Ascending aorta (tissue), 2 donors: ENCODE measurements around the gene SNX20. TPM values are rescaled to one million over a fixed set of nuclear protein-coding genes. Genes with fewer than 3 reads are reported as not detected.

Source experiments
- DNase-seq, 2 donors: peaks; one replicate each; pipeline ENCODE4 v3.0.0-alpha.2; 2019; ENCODE audit warnings: low spot score in 2 of 2
- H3K27ac ChIP-seq, 2 donors: fragments of 200-600 bp; sonication (generic); one replicate each; pipeline ENCODE4 v1.5.1; 2016 to 2017; ENCODE audit warnings: mild to moderate bottlenecking in 1 of 2
- H3K27me3 ChIP-seq: fragments of 200-600 bp; sonication (generic); one replicate; pipeline ENCODE4 v1.5.1; 2017
- H3K36me3 ChIP-seq, 2 donors: fragments of 200-600 bp; sonication (generic); one replicate each; pipeline ENCODE4 v1.5.1; 2016
- H3K4me1 ChIP-seq, 2 donors: fragments of 200-600 bp; sonication (generic); one replicate each; pipeline ENCODE4 v1.5.1; 2016 to 2017; ENCODE audit warnings: mild to moderate bottlenecking in 1 of 2
- H3K4me3 ChIP-seq, 2 donors: fragments of 200-600 bp; sonication (generic); one replicate each; pipeline ENCODE4 v1.5.1; 2016 to 2017; ENCODE audit warnings: mild to moderate bottlenecking in 1 of 2
- H3K9me3 ChIP-seq, 2 donors: fragments of 200-600 bp; sonication (generic); one replicate each; pipeline ENCODE4 v1.5.1; 2016
- intact Hi-C: fragments of 100-400 bp; cut with DNase I; formaldehyde crosslinking; loops from one replicate; pipeline ENCODE4 v1.15.1; 2023
- total RNA-seq: library from RNA; depleted of rRNA; stranded (reverse); fragments of >200 nt; gene quantifications from one replicate; pipeline ENCODE4 v1.1.0, GENCODE V29; 2016
- TF ChIP-seq, protein P1 (sequence below), 3 experiments: fragments of 200-600 bp in 2 of 3; fragments of 450-650 bp in 1 of 3; sonication (generic) in 2 of 3; IDR thresholded peaks; one replicate each; pipeline ENCODE4 v1.5.1; 2016 to 2019; ENCODE audit warnings: antibody characterized with exemption in 3 of 3, mild to moderate bottlenecking in 1 of 3, moderate library complexity in 1 of 3

SNX20 gene
- total RNA-seq, 1 donor from 2014 or later: 3.2 TPM

DNA sequence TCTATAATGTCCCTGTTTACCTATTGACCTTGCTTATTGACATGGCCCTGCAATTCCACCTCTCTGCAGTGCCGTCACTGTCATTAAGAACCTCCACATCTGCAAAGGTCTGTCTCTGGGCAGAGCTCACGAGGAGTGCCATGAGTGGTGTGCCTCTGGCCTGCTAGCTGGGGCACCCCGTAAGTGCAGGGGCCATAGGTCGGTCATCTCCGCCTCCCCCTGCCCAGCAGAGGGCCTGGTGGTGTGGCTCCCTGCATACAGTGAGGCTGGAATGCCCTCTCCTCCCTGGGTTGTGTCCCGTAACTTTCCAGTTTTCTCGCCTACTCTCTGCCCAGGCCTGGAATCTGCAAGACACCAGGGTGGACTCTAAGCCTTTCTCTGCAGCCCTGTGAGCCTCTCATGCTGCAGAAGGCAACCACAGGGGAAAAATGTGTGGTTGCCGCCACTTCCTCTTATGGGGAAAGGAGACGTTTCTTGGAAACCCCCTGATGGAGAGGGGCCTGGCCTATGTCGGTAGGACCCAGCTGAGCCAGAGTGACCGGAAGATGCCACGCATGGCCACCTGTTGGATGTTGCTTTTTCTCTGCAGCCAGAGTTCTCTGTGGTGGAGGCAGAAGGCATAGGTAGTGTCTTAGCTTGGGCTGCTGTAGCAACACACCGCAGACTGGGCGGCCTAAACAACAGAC lies 2.7 kb upstream of the SNX20 start:
- DNase-seq: no peak
- intact Hi-C loops: no loop called here
- no peak overlapping the region for H3K27ac ChIP-seq

DNA sequence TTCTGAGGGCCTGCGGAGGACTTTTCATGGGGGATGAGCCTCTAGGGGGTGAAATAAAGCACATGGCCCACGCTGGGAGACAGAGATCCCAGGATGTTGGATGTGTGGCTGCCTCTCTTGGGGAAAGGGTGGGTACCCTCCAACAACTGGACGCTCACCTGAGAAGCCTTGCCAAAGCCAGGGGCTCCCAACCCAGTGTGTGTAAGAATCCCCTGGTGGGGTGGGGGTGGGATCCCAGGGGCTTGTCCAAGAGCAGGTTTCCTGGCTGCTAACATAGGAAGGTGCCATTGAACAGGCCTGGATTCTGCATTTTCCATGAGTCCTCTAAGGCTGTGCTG lies 587 bp downstream of the SNX20 start:
- Histone ChIP-seq H3K36me3 (no peaks in the 10 kb centered on the region), H3K9me3 (no peaks in the 10 kb centered on the region), H3K27ac (no peak overlapping the region), H3K4me1 (no peaks in the 10 kb centered on the region), H3K4me3 (peak overlapping the region in 1 of 2 donors; percentile 41), H3K27me3 (no peaks in the 10 kb centered on the region)
- TF ChIP-seq, protein P1, sequence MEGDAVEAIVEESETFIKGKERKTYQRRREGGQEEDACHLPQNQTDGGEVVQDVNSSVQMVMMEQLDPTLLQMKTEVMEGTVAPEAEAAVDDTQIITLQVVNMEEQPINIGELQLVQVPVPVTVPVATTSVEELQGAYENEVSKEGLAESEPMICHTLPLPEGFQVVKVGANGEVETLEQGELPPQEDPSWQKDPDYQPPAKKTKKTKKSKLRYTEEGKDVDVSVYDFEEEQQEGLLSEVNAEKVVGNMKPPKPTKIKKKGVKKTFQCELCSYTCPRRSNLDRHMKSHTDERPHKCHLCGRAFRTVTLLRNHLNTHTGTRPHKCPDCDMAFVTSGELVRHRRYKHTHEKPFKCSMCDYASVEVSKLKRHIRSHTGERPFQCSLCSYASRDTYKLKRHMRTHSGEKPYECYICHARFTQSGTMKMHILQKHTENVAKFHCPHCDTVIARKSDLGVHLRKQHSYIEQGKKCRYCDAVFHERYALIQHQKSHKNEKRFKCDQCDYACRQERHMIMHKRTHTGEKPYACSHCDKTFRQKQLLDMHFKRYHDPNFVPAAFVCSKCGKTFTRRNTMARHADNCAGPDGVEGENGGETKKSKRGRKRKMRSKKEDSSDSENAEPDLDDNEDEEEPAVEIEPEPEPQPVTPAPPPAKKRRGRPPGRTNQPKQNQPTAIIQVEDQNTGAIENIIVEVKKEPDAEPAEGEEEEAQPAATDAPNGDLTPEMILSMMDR (IDR thresholded peaks at IDR 0.05): no peak
- intact Hi-C loops: no loop called here
- no peak for DNase-seq

More for the DNA sequence above, 2.7 kb upstream of the SNX20 start:
- no peaks in the 10 kb centered on the region for H3K36me3 ChIP-seq
- H3K4me1 ChIP-seq: no peaks in the 10 kb centered on the region
- TF ChIP-seq, protein P1 (IDR thresholded peaks at IDR 0.05): no peak
- no peaks in the 10 kb centered on the region for H3K9me3 ChIP-seq
- H3K4me3 ChIP-seq: no peak overlapping the region
- H3K27me3 ChIP-seq: no peaks in the 10 kb centered on the region

DNA sequence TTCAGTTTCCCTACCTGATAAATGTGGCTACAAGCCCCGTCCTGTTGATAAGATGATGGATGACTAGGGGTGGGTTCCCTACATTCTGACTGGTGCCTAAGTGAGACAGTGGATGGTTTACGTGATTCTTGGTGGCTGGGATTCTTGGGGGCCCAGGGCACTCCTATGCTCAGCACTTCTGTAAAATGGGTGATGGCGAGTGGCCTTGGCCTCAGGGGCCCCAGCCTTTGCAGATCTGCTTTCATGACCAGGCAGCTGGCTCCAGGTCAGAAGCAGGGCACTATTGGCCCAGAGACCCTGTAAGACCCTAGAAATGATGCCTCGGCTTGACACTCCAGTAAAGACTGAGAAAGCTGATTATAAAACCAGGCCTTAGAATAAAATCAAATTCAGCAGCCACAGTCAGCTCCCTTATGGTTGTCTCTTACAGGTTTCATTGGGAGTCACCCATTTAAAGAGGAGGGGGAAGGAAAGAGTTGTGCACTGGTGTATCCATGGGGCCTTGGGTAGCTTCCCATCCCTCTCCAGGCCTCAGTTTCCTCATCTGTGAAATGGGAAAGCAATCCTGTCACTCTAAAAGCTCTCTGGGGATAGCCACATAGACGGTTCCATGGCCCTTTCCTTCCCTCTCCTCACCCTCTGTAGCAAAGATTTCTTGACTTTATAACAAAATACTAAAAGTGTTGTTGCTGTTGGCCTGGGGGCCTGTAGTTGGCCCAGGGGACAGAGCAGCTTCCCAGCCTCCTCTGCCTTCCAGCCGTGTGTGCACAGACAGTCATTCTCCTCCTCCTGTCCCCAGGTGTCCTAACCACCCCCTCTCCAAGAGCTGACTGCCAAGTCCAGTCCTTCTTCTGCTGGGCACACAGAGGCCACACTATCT lies 1.2 kb downstream of the SNX20 start:
- intact Hi-C loops: no loop called here
- Histone ChIP-seq H3K36me3 (no peaks in the 10 kb centered on the region), H3K9me3 (no peaks in the 10 kb centered on the region), H3K4me1 (no peaks in the 10 kb centered on the region), H3K4me3 (peak overlapping the region in 1 of 2 donors; percentile 41), H3K27ac (no peak overlapping the region), H3K27me3 (no peaks in the 10 kb centered on the region)
- no peak for DNase-seq
- TF ChIP-seq, protein P1 (IDR thresholded peaks at IDR 0.05): no peak

DNA sequence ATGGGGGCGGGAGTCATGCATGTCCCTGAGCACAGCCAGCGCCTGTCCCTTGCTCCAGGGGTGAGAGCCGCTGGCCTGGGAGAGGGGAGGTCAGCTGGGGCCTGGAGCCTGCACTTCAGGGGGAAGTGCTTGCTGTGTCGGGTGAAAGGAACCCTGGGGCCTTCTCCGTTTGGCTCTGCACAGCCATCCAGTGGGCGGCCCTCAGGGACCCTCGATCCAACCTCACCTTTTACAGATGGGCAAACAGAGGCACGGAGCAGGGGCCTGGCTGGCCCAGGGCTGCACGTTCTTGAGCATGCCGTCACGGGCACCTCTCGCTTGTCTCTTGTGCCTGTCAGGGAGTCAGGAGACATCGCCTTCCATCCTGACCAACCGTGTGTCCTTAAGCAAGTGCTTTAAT lies 1.8 kb downstream of the SNX20 start:
- no peaks in the 10 kb centered on the region for H3K4me1 ChIP-seq
- H3K4me3 ChIP-seq: no peak overlapping the region
- no peaks in the 10 kb centered on the region for H3K27me3 ChIP-seq
- H3K36me3 ChIP-seq: no peaks in the 10 kb centered on the region
- no peak overlapping the region for H3K27ac ChIP-seq
- TF ChIP-seq, protein P1 (IDR thresholded peaks at IDR 0.05): no peak
- no peak for DNase-seq
- intact Hi-C loops: no loop called here
- no peaks in the 10 kb centered on the region for H3K9me3 ChIP-seq

DNA sequence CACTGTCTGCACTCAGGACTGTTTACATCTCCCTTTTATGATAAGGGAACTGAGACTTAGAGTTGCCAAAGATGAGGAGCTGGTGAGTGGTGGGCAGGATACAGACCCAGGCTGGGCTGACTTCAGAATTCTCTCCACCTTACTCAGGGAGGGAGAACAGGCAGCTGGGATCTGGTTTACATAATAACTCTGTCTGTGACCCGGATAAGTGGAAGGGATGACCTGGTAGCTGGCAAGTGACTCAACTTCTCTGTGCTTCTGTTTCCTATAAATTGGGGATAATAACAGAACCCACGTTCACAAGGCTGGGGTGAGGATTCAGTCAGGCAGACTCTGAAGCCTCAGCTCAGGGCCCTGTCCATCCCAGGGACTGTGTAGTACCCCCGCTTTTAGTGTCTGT lies 2.6 kb downstream of the SNX20 start:
- no peaks in the 10 kb centered on the region for H3K9me3 ChIP-seq
- TF ChIP-seq, protein P1 (IDR thresholded peaks at IDR 0.05): no peak
- no peak for DNase-seq
- intact Hi-C loops: no loop called here
- H3K36me3 ChIP-seq: no peaks in the 10 kb centered on the region
- H3K27me3 ChIP-seq: no peaks in the 10 kb centered on the region
- no peak overlapping the region for H3K4me3 ChIP-seq
- H3K27ac ChIP-seq: no peak overlapping the region
- no peaks in the 10 kb centered on the region for H3K4me1 ChIP-seq
